ENCODE data around the gene ARID5B. TPM values are rescaled to one million over a fixed set of nuclear protein-coding genes. Genes with fewer than 3 reads are reported as not detected.

ARID5B gene
- total RNA-seq, 3 donors from 2014 or later = 21.9 to 34.1 (median 22.4) TPM

DNA sequence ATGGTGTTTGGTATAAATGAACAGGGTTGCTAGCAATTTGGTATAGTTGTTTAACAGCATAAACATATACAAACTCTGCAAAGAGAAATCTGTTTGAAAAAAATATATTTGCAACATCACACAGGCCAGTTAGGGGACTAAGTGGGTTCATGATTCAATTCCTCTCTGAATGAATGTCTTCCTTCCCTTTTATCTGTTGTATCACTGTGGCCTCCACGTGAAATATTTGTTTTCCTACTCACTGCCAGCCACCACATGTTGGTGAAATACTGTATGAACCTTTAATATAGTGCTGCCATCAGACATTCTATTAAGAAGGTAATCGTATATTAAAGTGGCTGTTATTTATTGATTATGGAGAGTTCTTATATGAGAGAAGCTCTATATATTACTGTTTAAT is 157.0 kb downstream of the ARID5B start:
- Histone ChIP-seq H3K4me1 (ENCODE audit: low read depth) (peaks cover 39% of the 10 kb centered on the region), H3K9me3 (no peaks in the 10 kb centered on the region), H3K4me3 (no peak overlapping the region), H3K36me3 (ENCODE audit: low read depth) (no peaks in the 10 kb centered on the region)
- TF ChIP-seq, protein P1, sequence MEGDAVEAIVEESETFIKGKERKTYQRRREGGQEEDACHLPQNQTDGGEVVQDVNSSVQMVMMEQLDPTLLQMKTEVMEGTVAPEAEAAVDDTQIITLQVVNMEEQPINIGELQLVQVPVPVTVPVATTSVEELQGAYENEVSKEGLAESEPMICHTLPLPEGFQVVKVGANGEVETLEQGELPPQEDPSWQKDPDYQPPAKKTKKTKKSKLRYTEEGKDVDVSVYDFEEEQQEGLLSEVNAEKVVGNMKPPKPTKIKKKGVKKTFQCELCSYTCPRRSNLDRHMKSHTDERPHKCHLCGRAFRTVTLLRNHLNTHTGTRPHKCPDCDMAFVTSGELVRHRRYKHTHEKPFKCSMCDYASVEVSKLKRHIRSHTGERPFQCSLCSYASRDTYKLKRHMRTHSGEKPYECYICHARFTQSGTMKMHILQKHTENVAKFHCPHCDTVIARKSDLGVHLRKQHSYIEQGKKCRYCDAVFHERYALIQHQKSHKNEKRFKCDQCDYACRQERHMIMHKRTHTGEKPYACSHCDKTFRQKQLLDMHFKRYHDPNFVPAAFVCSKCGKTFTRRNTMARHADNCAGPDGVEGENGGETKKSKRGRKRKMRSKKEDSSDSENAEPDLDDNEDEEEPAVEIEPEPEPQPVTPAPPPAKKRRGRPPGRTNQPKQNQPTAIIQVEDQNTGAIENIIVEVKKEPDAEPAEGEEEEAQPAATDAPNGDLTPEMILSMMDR (IDR thresholded peaks at IDR 0.05) = no peak
- ATAC-seq (no peak), DNase-seq (no peak)
- intact Hi-C loops (cut with DNase I, micrococcal nuclease) = no loop called here

DNA sequence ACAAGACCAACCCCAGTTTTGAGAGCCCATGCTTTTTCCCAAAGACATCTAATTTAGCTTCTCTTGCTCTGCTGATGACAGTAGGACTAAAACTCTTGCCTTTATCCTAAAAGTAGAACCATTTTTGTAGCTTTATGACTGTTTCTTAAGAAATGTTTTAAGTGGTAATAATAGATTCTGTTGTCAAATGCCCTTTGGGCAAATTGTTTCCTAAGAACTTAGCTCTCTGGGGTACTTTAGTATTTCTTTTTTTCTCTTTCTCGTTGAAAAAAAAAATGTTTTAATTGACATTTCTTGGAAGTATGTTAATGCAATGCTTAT is 157.4 kb downstream of the ARID5B start:
- ATAC-seq = no peak
- Histone ChIP-seq H3K9me3 (no peaks in the 10 kb centered on the region), H3K4me3 (no peak overlapping the region), H3K36me3 (ENCODE audit: low read depth) (no peaks in the 10 kb centered on the region), H3K4me1 (ENCODE audit: low read depth) (peaks cover 39% of the 10 kb centered on the region)
- TF ChIP-seq, protein P1 (IDR thresholded peaks at IDR 0.05) = no peak
- intact Hi-C loops (cut with DNase I, micrococcal nuclease) = no loop called here
- no peak for DNase-seq

DNA sequence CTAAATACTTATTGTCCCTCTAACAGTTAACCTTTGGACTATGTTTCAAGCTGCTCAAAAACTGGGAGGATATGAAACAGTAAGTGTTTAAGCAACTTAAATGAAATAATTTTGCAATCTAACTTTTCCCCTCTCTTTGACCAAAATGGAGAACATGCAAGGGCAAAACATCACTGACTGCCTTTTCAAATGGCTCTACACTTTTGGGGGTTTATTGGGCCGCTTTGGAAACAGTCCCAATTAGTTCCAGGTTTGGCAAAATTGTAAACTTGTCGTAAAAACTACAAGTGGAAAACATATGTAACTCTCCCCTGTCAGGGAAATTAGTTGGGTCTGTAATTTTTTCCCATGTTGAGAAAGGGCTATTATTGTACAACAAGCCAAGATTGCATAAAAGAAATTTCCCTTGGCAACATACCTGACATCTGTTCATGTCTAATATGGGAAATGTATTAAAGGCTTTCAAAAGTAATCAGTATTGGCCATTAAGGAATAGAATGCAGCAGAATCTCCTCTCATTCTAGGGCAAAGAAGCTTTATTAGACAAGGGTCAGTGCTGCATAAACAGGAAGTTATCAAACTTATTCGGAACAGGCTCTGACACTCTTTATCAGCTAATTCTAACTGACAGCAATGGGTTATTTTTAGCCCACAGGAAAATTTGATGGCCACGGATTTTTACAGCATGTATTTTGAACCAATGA is 157.9 kb downstream of the ARID5B start:
- H3K4me1 ChIP-seq (ENCODE audit: low read depth) = peaks cover 39% of the 10 kb centered on the region
- no peaks in the 10 kb centered on the region for H3K9me3 ChIP-seq
- TF ChIP-seq, protein P1 (IDR thresholded peaks at IDR 0.05) = no peak
- no peak overlapping the region for H3K4me3 ChIP-seq
- no peak for DNase-seq
- intact Hi-C loops (cut with DNase I, micrococcal nuclease) = no loop called here
- H3K36me3 ChIP-seq (ENCODE audit: low read depth) = no peaks in the 10 kb centered on the region
- peak; percentile 54 for ATAC-seq

DNA sequence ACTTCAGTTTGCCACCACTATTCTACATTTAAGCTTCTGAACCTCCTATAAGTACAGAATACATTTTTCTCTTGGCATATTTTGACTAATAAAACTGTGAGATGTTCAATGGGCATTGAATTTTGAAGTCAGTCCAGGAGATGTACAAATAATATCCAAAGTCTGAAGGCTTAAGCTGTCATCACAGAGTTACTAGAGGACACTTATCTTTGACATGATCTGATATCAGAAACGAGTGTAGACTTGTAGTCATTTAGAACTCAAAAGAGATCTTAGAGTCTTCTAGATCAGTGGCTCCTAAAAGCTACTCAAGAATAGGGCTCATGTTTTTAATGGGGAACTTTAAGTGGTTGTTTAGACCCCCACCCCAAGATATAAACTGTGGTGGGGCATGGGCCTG is 160.5 kb downstream of the ARID5B start:
- intact Hi-C loops (cut with DNase I, micrococcal nuclease) = no loop called here
- Histone ChIP-seq H3K4me1 (ENCODE audit: low read depth) (peaks cover 27% of the 10 kb centered on the region), H3K9me3 (no peaks in the 10 kb centered on the region), H3K36me3 (ENCODE audit: low read depth) (no peaks in the 10 kb centered on the region), H3K4me3 (no peak overlapping the region)
- DNase-seq (no peak), ATAC-seq (no peak)
- TF ChIP-seq, protein P1 (IDR thresholded peaks at IDR 0.05) = no peak

DNA sequence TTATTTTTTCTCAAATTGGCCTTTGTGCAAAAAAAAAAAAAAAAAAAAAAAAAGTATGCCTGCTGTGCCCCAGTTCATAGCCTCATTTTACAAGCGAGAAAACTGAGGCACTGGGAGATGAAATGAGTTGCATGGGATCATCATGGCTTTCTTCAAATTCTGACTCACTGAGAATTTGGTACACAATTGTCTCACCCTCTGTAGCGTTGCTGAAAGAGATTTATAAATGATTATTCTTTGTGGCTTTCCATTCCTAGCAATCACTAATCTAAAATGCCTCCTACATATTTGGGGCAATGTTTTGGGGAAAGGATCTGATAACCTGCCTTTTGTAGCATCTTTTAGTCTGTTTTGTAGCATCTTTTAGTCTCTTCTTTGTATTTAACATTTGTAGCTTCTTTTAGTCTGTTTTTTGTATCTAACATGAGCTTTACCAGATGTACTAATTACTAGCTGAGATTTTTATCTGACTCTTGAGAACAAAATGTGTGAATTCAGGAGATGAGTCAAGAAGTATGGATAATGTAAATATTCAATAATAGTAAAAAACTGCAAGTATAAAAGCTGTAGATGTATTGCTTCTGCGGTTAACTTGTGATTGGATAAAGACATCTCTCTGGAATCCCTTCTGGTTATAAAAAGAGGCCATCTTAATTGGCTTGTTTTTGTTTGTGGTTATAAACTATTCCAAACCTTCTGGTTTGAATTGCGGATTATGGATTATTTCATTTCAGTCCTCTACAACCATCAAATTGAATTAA is 161.4 kb downstream of the ARID5B start:
- TF ChIP-seq, protein P1 (IDR thresholded peaks at IDR 0.05) = no peak
- no peaks in the 10 kb centered on the region for H3K36me3 ChIP-seq (ENCODE audit: low read depth)
- peaks cover 20% of the 10 kb centered on the region for H3K4me1 ChIP-seq (ENCODE audit: low read depth)
- intact Hi-C loops (cut with DNase I, micrococcal nuclease) = no loop called here
- DNase-seq (no peak), ATAC-seq (no peak)
- no peaks in the 10 kb centered on the region for H3K9me3 ChIP-seq
- no peak overlapping the region for H3K4me3 ChIP-seq

Measured in mucosa of descending colon (tissue), 3 donors.